ENCODE results near the gene TIPRL.

TIPRL gene

DNA sequence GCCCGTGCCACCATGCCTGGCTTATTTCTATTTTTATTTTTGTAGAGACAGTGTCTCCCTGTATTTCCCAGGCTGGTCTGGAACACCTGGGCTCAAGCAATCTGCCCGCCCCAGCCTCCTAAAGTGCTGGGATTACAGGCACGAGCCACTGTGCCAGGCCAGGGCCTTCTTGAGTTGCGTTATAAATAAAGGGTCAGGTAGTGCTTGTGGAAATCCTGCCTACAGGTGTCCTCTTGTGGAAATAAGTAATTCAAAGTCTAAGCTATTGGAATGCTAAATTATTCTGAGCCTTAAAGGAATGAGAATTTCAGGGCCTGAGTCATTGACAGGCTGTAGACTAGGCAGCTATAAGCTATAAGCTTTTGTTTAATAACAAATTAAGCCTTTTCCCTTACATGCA is 38.9 kb downstream of the TIPRL start:
- no peak for DNase-seq

DNA sequence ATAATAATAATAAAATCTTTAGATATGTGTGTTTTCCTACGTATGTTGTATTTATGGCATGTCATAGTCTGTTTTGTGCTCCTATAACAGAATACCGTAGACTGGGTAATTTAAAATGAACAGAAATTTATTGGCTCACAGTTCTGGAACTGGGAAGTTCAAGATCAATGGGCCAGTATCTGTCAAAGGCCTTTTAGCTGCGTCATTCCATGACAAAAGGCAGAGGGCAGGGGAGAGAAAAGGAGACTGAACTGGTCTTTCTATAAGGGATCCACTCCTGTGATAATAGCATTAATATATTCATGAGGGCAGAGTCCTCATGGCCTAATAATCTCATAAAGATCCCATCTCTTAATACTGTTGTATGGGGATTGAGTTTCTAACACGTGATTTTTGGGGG is 39.9 kb downstream of the TIPRL start:
- DNase-seq = peak; percentile 61

DNA sequence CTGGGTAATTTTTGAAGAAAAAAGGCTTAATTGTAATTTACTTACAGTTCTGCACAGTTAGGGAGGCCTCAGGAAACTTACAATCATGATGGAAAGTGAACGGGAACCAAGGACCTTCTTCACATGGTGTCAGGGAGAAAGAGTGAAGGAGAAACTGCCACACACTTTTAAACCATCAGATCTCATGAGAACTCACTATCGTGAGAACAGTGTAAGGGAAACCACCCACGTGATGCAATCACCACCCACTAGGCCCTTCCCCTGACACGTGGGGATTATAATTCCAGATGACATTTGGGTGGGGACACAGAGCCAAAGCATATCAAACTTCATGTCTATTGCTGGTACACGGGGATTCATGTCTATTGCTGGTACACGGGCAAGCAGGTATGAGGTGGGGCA is 41.7 kb downstream of the TIPRL start:
- DNase-seq = no peak

DNA sequence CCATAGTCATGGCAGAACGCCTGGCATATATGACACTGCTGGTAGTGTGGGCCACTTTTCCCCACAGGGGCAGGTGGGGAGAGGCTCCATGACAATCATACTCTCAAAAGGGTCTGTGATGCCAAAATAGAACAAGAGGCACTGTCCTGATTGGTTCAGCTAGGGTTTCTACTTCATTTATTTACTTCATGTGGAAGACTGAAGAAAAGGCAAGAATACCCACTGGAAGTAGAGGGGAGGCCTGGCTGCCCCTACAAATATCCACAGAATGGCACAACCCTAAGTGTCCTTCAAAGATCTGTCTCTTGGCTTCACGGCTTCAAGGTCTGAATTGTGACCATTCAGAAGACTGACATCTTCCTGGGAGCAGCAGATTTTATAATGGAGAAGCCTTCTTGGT is 42.5 kb downstream of the TIPRL start:
- no peak for DNase-seq

DNA sequence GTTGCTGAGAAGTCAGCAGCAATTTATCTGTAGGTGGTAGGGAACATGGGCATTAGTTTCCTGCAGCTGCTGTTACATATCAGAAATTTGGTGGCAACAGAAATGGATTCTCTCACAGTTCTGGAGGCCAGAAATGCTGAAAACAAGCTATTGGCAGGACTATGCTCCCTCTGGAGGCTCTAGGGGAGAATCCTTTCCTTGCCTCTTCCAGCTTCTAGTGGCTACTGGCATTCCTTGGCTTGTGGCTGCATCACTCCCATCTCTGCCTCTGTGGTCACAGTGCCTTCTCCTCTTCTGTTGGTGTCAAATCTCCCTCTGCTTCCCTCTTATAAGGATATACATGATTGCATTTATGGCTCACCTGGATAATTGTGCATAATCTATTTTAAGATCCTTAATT is 44.5 kb downstream of the TIPRL start:
- DNase-seq = no peak

DNA sequence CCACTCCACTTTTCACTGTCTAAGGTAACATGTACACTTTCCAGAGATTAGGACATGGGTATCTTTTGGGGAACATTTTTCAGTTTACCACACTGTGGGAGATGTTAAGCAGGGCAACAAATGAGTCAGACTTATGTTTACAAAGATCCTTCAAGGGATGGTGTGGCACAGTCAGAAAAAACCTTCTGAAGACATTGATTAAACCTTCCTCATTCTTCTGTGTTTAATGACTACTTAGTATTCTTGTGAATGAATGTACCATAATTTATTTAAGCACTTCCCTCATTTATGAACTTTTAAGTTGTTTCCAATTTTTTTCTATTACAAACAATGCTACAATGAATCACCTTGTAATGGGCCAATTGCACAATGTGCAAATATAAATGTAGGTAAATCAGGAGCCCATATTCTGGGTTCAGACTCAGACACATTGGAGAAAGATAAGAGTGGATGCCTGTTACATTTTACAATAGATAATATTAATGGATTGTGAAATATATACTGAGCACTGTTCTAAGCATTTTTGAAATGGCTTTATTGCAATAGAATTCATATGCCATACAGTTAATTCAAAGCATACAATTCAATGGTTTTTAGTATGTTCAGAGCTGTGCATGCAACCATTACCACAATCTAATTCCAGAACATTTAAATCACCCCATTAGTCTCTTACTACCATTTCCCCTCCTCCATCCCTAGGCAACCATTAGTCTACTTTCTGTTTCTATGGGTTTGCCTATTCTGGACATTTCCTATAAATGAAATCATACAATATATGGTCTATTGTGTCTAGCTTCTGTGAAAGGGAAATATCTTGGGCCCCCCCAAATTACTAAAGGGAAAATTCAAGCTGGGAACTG is 45.1 kb downstream of the TIPRL start:
- no peak for DNase-seq

DNA sequence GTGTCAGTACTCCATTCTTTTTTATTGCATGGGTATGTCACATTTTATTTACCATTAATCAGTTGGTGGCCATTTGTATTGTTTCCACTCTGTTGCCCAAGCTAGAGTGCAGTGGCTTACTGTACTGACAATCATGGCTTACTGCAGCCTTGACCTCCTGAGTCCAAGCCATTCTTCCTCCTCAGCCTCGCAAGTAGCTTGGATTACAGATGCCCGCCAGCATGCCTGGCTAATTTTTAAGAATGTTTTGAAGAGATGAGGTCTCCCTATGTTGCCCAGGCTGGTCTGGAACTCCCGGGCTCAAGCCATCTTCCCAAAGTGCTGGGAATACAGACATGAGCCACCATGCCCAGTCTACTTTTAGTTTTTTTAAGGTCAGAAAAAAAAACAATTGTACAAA is 46.2 kb downstream of the TIPRL start:
- no peak for DNase-seq

DNA sequence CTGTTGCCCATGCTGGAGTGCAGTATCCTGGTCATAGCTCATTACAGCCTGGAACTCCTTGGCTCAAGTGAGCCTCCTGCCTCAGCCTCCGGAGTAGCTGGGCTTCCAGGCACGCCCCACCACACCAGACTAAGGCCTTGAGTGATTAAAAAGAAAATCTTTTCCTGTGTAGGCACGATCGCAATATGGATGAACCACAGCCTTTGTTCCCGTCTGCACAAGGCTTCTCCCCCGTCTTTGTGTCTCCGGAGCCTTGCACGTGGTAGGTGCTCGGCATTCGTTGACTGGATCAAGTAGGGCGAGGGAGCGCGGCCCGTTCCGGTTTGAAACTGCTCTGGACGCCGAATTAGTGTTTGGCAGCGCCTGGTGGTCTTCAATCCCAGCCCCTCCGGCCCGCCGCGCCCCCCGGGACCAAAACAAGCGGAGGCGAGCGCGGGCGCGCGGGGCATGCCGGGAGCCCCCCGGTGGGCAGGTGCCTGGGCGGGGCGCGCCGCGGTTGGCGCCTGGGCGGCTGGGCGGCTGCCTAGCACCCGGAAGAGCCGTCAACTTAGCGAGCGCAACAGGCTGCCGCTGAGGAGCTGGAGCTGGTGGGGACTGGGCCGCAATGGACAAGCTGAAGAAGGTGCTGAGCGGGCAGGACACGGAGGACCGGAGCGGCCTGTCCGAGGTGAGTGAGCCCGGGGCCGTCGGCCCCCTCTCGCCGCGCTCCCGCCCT is 46.9 kb downstream of the TIPRL start, which contains the start of gene SFT2D2:
TSS of gene SFT2D2 (plus strand) at position 529 of the 715 bp plus-strand sequence. CDS start at position 605, 76 bp downstream.
- DNase-seq = no peak

DNA sequence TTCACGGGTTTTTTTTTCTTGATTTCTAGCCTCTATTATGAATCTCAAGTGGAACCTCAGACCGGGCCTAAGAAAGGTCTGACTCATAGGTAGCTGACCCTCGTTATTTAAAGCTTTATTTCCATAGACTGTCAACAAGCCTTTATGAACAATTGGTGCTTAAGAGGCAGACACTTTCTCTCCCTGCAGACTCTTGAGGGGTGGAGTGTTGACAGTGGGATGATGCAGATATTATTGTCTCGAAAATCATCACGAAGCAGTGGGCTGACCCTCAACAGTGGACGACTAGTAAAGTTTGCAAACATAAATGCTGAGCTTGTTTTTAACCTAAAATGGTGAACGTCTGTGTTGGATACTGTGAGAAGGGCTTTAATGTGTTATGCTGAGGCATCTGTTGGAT is 48.9 kb downstream of the TIPRL start:
- DNase-seq = no peak

DNA sequence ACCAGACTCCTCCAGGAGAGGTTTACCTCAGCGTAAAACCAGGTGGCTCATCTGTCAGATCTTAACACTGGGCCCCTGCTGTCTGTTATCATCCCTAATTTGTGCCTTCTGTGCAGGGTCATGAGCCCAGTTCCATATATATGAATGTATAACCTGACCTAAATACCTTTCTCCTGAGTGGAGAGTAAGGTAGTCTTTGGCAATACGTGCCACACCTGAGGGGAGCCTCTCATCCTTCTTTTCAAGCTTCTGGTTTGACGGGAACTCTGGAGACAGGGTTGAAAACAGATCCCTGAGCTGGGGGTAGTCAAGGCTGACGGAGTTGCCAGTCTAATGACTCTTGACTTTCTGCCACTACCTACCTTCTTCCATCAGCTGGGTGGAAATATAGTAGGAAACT is 51.1 kb downstream of the TIPRL start:
- no peak for DNase-seq

DNA sequence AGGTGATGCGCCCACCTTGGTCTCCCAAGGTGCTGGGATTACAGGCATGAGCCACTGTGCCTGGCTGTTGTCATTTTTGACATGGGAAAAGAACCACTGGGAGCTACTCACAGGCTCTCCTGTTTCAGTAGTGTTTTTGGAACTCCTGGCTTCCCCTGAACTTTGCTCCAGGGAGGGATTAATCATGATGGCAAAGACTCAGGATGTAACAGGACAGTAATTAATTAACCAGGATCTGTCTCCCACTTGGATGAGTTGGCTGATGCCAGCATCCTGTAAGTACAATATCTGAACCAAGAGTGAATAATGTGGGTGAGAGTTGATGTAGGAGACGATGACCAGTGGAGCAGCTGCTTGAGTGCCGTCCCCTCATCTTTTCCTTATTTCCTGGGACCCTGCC is 51.9 kb downstream of the TIPRL start:
- no peak for DNase-seq

DNA sequence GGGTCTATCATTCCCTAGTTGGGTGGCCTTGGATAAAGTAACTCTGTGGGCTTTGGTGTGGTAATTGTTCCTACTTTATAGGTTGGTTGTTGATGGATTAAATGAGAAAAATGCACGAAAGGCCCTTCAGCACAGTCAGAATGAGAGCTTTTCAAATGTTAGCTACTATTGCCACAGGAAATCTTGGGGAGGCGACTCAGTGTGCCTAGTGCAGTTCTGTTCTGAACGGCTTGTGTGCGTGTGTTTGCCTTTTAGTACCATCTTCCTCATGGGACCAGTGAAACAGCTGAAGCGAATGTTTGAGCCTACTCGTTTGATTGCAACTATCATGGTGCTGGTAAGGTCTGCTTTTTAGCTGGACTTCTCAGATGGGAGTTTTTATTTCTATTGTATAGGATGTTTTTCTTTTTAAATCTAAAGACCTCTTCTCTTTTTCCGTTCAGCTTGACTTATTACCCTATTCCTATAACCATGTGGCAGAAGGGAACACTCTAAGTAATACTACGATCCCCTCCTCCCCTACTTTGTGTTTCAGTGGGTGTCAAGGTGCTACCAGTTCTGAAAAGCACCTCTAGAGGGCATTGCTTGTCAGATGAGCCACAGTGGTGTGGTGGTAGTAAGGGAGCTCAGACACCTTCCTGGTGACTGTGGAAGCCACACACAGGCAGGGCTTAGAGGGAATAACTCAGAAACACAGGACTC is 56.2 kb downstream of the TIPRL start:
- DNase-seq = no peak

DNA sequence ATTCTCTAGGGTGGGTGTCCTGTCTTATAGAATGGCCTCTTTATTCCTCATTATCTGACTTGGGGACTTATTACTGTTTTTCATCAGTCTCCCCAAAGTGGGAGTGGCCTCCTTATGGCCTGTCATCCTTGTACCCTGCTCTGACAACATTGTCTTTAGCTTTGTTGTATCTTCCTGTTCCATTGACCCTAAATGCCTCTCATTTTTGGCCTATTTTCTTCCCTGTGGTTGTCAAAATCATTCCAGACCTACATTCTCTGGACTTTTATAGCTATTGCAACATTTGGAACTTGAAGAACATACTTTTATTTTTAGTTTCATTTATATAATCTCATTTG is 56.8 kb downstream of the TIPRL start:
- DNase-seq = no peak

DNA sequence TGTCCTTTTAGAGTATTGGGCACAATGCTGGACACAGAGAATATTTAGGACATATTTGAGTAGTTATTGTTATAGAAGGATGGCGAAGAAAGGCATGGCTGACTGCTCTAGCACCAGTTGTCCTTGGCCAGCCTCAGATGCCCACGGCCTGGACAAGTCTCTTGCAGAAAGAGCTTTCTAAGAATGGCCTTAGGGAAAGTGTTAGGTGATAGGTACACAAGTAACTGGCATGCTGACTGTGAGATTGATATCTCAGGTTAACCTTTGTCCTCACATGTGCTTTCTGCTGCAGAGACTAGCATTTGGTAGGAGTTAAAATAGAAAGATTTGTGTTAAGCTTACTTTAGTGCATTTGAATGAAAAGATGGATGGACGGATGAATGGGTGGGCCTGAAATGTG is 57.2 kb downstream of the TIPRL start:
- no peak for DNase-seq

DNA sequence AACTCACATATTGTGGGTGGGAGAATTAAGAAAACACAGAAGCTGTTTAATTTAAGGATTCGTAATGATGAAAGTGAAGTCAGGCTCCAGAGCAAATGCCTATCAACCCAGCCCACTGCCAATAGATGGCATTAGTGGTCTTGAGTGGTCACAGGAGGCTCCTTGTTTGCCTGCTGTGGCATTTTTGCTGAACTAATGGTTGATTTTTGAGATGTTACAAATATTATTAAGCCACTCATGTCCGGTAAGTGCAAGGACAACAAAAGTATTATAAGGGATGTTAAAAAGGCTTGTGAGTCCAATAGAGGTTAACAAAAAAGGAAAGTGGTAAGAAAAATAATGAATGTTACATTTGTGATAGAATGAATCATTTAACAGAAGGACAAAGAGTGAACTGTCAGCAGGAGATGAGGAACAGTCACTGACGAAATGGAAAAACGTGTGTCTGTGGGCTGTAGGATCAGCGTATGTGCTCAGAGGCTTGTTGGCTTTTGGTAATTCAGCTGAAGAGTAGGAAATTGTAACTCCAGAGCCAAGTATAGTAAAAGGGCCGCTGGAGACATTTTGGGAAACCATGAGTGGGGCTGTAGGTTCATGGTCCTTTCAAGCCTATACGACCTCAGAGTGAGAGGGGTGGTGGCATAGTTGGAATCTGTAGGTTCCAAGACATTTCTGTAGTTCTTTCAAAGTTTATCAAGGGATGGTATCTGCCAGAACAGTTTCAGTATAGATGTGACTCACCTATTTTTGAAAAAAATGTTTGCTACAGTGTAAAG is 58.3 kb downstream of the TIPRL start:
- no peak for DNase-seq

DNA sequence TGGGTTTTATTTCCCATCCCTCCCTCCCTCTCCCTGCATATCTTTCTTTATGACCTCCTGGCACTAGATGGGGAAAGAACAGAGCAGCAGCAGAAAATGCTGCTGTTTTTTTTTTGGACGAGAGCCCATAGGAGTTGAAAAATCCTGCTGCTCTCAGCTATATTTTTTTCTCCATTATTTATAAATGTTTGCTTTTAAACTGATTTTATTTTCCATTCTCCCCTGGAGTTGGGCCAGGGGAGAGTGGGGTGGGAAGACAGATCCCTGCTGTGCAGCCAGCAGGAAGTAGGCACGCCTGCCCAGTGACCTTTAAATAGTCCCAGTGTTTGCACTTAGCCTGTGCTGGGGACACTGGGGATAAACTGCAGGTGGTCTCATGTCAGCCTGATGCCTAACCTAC is 64.4 kb downstream of the TIPRL start:
- no peak for DNase-seq

DNA sequence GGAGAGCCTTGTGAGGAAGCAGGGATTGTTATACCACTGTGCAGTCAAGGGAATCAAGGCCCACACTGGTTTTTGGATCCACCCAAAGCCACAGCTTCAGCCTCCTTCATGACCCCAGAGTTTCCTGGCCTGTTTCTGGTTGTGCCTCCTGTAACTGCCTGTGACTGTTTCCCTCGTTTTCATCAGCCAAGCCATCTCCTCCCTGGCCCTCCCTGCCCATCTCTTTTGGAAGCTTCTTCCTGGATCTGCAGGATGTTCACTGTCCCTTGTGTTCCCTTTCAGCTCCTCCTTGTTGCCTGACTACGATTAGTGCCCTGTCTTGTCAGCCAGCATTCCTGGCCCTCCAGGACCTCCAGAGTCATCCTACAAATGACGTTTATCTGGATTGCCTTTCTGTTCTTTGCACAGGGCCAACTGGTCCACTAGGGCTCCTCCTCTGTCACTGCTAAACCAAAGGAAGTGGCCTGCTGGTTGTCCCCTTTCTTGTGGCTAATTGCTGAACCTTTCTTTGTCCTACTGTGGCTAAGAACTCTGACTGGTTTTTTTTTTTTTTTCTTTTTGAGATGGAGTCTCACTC is 65.0 kb downstream of the TIPRL start:
- no peak for DNase-seq

DNA sequence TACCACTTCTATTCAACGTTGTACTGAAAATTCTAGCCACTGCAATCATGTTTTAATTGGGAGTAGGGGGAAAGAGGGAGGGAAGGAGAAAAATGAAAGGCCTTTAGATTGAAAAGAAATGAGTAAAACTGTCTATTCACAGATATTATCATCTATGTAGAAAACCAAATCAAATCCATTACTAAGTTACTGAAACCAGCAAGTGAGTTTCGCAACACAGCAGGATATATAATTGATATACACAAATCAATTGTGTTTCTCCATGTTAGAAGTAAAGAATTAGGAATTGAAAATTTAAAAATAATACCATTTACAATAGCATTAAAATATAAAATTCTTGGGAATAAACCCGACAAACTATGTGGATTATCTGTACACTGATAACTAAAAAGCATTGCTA is 66.3 kb downstream of the TIPRL start:
- DNase-seq = no peak

DNA sequence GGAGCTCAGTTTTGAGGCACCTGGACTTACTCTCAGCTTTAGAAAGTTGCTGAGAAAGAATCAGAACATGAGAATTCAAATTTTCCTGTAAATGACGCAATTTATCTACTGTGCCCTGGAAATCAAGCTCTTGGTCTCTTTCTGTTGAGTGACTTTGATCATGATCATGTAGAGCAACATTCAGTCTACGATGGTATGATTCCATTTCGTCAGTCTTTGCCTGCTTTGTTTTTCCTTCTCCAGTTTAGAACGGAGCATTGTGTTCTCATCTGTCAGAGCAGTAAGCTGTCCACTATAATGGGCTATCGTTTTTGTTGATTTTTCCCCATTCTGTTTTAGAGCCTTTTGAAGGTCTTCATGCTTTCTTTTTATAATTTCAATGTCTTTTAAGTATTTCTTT is 67.7 kb downstream of the TIPRL start:
- no peak for DNase-seq

Data from NCI-H524 treated with DMSO at 0.1 percent for 48 hours (cell line).